GM12892 (cell line): ENCODE results near the gene BRD8.
"Not testable (repeated sequence)": the region's sequence is repeated elsewhere in the genome, so short reads cannot be mapped to it uniquely, and the experiment has no call there.

ENCODE experiments used
- DNase-seq: peaks from one replicate; pipeline ENCODE4 v3.0.0; 2011; ENCODE audit not compliant: insufficient read length
- FAIRE-seq: peaks from 2 replicates; lab custom pipeline; 2011; peaks lifted over from hg19 to GRCh38; lab: Jason Lieb, UNC
- POLR2A ChIP-seq: IDR thresholded peaks from 2 replicates; pipeline ENCODE4 v1.6.1; 2011; ENCODE audit warnings: low read depth, low read length, control low read depth
- POLR2AphosphoS5 ChIP-seq: IDR thresholded peaks from 2 replicates; pipeline ENCODE4 v1.6.1; 2011; ENCODE audit warnings: low read depth, low read length, control low read depth
- TAF1 ChIP-seq: IDR thresholded peaks from 2 replicates; pipeline ENCODE4 v1.6.1; 2011; ENCODE audit warnings: low read depth, mild to moderate bottlenecking, control low read depth, low read length, borderline replicate concordance

Gene BRD8

GRCh38 chr5:138159666-138160065 lies 18.8 kb downstream of the BRD8 start:
- FAIRE-seq (no peak), DNase-seq (no peak)
- TF ChIP-seq POLR2AphosphoS5 (no peak), POLR2A (no peak)

DNA sequence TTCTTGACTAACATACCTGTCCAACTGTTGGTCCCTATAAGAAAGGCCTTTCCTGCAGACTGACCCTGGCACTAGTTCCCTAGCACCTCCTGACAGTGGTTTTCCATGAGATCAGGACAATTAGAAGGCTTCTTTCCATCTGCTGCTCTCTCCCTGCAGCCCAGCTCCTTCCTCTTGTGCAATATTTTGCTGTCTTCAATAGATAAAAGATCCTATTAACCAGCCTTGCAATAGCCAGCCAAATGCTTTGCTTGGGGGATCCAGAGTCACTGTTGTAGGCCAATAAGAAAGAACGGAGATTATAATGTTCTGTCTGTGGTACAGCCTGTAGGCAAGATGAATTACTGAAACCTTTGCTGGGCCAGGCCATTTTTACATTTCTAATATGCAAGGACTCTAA lies 20.8 kb downstream of the BRD8 start:
- TF ChIP-seq POLR2A (no peak), TAF1 (no peak), POLR2AphosphoS5 (no peak)
- FAIRE-seq (no peak), DNase-seq (no peak)

- DNase-seq, FAIRE-seq: not testable (repeated sequence)
These were observed 22.5 kb downstream of the BRD8 start for GRCh38 chr5:138155977-138156376.

DNA sequence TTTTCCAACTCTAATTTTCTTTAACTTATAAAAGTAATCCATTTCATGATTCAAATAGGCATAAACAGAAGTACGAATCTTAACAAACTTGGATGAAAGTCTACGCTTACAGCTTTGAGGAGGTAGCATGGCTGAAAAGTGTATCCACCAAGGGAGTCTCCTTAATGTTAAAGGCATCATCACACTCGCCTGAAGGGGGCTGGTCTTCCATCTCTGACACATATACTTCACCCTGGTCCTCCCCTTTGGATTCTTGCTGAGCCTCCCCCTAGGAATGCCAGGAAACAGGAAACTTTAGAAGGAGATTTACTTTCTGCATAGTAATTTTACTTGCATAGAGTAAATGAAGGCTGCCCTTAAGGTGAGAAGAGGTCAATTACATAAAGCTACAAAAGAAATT lies 28.9 kb downstream of the BRD8 start:
- FAIRE-seq (no peak), DNase-seq (no peak)
- no peak for TF ChIP-seq POLR2AphosphoS5
- no peak for TF ChIP-seq TAF1
- no peak for TF ChIP-seq POLR2A

GRCh38 chr5:138148811-138149210 lies 29.6 kb downstream of the BRD8 start:
- FAIRE-seq (no peak), DNase-seq (no peak)
- no peak for TF ChIP-seq POLR2A
- TF ChIP-seq TAF1: no peak
- TF ChIP-seq POLR2AphosphoS5: no peak

GRCh38 chr5:138143578-138143977 lies 34.9 kb downstream of the BRD8 start:
- FAIRE-seq, DNase-seq: not testable (repeated sequence)

- TF ChIP-seq POLR2A: no peak
- TF ChIP-seq TAF1: no peak
- TF ChIP-seq POLR2AphosphoS5: no peak
- FAIRE-seq: no peak
- no peak for DNase-seq
These were observed 36.7 kb downstream of the BRD8 start for GRCh38 chr5:138141734-138142133.

- DNase-seq (no peak), FAIRE-seq (no peak)
- TF ChIP-seq POLR2AphosphoS5 (no peak), POLR2A (no peak), TAF1 (no peak)
These were observed 38.2 kb downstream of the BRD8 start for GRCh38 chr5:138140268-138140667.

GRCh38 chr5:138139781-138140090 lies 38.7 kb downstream of the BRD8 start:
- DNase-seq (no peak), FAIRE-seq (no peak)
- TF ChIP-seq POLR2AphosphoS5 (no peak), TAF1 (no peak), POLR2A (no peak)

DNA sequence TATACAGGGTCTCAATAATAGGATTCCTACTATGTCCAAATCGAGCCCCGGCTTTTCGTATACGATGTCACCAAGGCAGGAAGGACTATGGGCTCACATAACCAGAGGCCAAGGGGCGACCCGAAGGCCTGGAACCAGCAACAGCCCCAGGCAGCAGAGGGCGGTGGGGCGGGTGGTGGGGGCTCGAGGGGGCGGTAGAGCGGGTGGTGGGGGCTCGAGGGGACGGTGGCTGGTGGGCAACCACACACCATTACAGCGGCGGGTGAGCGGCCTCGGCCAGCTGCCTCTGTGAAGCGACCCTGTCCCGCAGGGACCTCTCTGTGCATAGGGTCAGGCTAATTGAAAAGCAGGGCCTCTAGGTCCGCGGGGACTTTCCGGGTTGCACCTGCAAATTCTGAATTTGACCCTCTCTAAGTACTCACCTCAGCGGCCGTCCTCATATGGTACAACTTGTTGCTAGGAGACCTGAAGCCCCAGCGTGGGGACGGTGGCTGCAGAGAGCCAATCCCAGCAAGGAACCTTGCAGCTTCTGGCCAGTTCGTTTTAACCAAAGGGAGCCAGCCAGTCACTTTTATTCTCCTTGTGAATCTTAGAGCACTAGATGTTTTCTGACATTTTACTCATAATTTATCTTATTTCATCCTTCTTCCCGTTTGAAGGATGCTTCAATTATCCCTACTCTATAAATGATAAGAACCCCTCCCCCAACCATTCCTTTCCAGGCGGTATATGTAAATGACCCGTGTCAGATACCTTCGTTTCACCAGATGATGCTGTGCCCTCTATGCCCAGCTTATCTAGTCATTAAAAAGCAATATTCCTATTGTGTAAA lies 39.3 kb downstream of the BRD8 start, which contains the start of gene NME5:
TSS of gene NME5 (minus strand) at position 480 of the 832 bp plus-strand sequence. CDS start 648 bp downstream, outside the sequence.
- TF ChIP-seq POLR2A (no peak), POLR2AphosphoS5 (no peak), TAF1 (no peak)
- FAIRE-seq (peak; percentile 44), DNase-seq (peak; percentile 29)

GRCh38 chr5:138132543-138132942 lies 45.9 kb downstream of the BRD8 start:
- no peak for TF ChIP-seq POLR2A
- TF ChIP-seq POLR2AphosphoS5: no peak
- TF ChIP-seq TAF1: no peak
- no peak for DNase-seq
- no peak for FAIRE-seq

- FAIRE-seq (no peak), DNase-seq (no peak)
- TF ChIP-seq TAF1: no peak
- no peak for TF ChIP-seq POLR2AphosphoS5
- no peak for TF ChIP-seq POLR2A
These were observed 49.1 kb downstream of the BRD8 start for GRCh38 chr5:138129347-138129746.

DNA sequence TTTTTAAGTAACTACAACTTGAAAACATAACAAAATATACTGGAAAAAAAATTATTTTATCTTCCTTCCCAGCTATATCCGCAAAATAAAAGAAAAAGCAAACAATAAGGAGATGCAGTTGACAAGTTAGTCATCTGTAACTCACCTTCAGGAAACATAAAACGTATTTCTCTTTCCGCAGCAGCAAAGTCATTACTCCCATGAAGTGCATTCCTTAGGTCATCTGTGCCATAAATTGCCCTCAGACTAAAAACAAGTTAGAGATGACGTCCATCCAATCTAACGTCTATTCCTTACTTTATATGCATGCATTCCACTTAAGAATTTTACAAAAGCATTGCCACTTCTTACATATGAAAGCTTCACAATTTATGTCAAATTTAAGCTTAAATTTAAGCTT lies 50.1 kb downstream of the BRD8 start:
- FAIRE-seq (no peak), DNase-seq (no peak)
- TF ChIP-seq POLR2A (no peak), POLR2AphosphoS5 (no peak), TAF1 (no peak)

- DNase-seq (no peak), FAIRE-seq (no peak)
- TF ChIP-seq TAF1: no peak
- no peak for TF ChIP-seq POLR2A
- no peak for TF ChIP-seq POLR2AphosphoS5
These were observed 63.2 kb downstream of the BRD8 start for GRCh38 chr5:138115254-138115653.
